IMR-90 (cell line): ENCODE data around the gene GSTK1. TPM values are rescaled to one million over a fixed set of nuclear protein-coding genes. Genes with fewer than 3 reads are reported as not detected.

Source experiments
- ATAC-seq: fragments of 200-7000 bp; cut with Tn5 transposase; 2 replicates; pipeline ENCODE4 v1.9.1; 2020; ENCODE audit warnings: low read depth, mild to moderate bottlenecking, moderate library complexity
- BruUV-seq: library from RNA; stranded (reverse); fragments of 400-500 nt; replicated peaks from 2 replicates; lab custom pipeline; 2021; lab: Mats Ljungman, UMichigan
- CTCF ChIA-PET: fragments of 300-600 bp; formaldehyde crosslinking; extraction: SDS; loops from one replicate; lab custom pipeline; 2021; ENCODE audit warnings: antibody characterized with exemption; lab: Yijun Ruan, JAX
- POLR2A ChIA-PET: fragments of 300-600 bp; sonication (Branson Sonifier 250); formaldehyde crosslinking; loops from one replicate; lab custom pipeline; 2022; ENCODE audit warnings: antibody characterized with exemption; ENCODE audit not compliant: unreplicated experiment; lab: Charles Lee
- DNase-seq: peaks from one replicate; pipeline ENCODE4 v3.0.0; 2013
- H2AFZ ChIP-seq: replicated peaks from 2 replicates; pipeline ENCODE3; 2013; ENCODE audit warnings: low read length, mild to moderate bottlenecking; ENCODE audit not compliant: poor library complexity
- H2AK5ac ChIP-seq: 2 replicates; pipeline ENCODE4 v1.6.1; 2013; ENCODE audit warnings: low read depth, low read length, inconsistent platforms
- H2AK9ac ChIP-seq: replicated peaks from 2 replicates; pipeline ENCODE3; 2013; ENCODE audit warnings: mild to moderate bottlenecking, low read depth, low read length, moderate library complexity; ENCODE audit not compliant: poor library complexity
- H2BK120ac ChIP-seq: 2 replicates; pipeline ENCODE4 v1.6.1; 2013; ENCODE audit warnings: low read depth, low read length, inconsistent platforms
- H2BK15ac ChIP-seq: 3 replicates; pipeline ENCODE4 v1.6.1; 2013; ENCODE audit warnings: low read depth, low read length, inconsistent platforms
- H2BK20ac ChIP-seq: 2 replicates; pipeline ENCODE4 v1.6.1; 2013; ENCODE audit warnings: low read depth, mild to moderate bottlenecking, inconsistent platforms, low read length, moderate library complexity
- H2BK5ac ChIP-seq: 2 replicates; pipeline ENCODE4 v1.6.1; 2013; ENCODE audit warnings: mild to moderate bottlenecking, low read depth, low read length, inconsistent platforms; ENCODE audit not compliant: poor library complexity, severe bottlenecking
- H3K14ac ChIP-seq: replicated peaks from 2 replicates; pipeline ENCODE4 v1.6.1; 2013; ENCODE audit warnings: low read depth, low read length, inconsistent platforms
- H3K18ac ChIP-seq: 2 replicates; pipeline ENCODE4 v1.6.1; 2013; ENCODE audit warnings: low read depth, low read length, control low read depth
- H3K23ac ChIP-seq: 2 replicates; pipeline ENCODE4 v1.6.1; 2013; ENCODE audit warnings: low read depth, low read length, inconsistent platforms
- H3K27ac ChIP-seq: 2 replicates; pipeline ENCODE4 v1.5.1; 2013; ENCODE audit warnings: mild to moderate bottlenecking, control low read depth, low read length; ENCODE audit not compliant: insufficient read depth
- H3K27me3 ChIP-seq: 2 replicates; pipeline ENCODE4 v1.6.1; 2013; ENCODE audit warnings: low read length; ENCODE audit not compliant: control insufficient read depth, insufficient read depth
- H3K36me3 ChIP-seq: 2 replicates; pipeline ENCODE4 v1.6.1; 2013; ENCODE audit warnings: low read length, mixed read lengths; ENCODE audit not compliant: control insufficient read depth, insufficient read depth
- H3K4ac ChIP-seq: 2 replicates; pipeline ENCODE4 v1.6.1; 2013; ENCODE audit warnings: low read depth, low read length, inconsistent platforms
- H3K4me1 ChIP-seq: 2 replicates; pipeline ENCODE4 v1.6.1; 2013; ENCODE audit warnings: low read length, mixed read lengths; ENCODE audit not compliant: control insufficient read depth, insufficient read depth
- H3K4me2 ChIP-seq: 2 replicates; pipeline ENCODE4 v1.6.1; 2013; ENCODE audit warnings: low read depth, mild to moderate bottlenecking, control low read depth, low read length, moderate library complexity
- H3K4me3 ChIP-seq: 2 replicates; pipeline ENCODE4 v1.5.1; 2013; ENCODE audit warnings: low read depth, mild to moderate bottlenecking, control low read depth, low read length, moderate library complexity; ENCODE audit not compliant: insufficient read depth
- H3K56ac ChIP-seq: 2 replicates; pipeline ENCODE4 v1.6.1; 2013; ENCODE audit warnings: low read length, inconsistent platforms; ENCODE audit not compliant: insufficient read depth; ENCODE audit errors: extremely low read depth
- H3K79me1 ChIP-seq, 2 experiments: 2 replicates each; pipeline ENCODE4 v1.6.1; 2013; ENCODE audit warnings: low read length in 2 of 2, inconsistent platforms in 1 of 2, low read depth in 1 of 2
- H3K9ac ChIP-seq: 2 replicates; pipeline ENCODE4 v1.6.1; 2013; ENCODE audit warnings: low read depth, low read length, control low read depth
- H3K9me1 ChIP-seq: 2 replicates; pipeline ENCODE4 v1.6.1; 2013; ENCODE audit warnings: low read length, inconsistent platforms; ENCODE audit not compliant: insufficient read depth
- H3K9me3 ChIP-seq: 2 replicates; pipeline ENCODE4 v1.6.1; 2013; ENCODE audit warnings: low read length; ENCODE audit not compliant: control insufficient read depth, insufficient read depth
- H4K20me1 ChIP-seq: 2 replicates; pipeline ENCODE4 v1.6.1; 2013; ENCODE audit warnings: low read length, inconsistent platforms; ENCODE audit not compliant: insufficient read depth
- H4K5ac ChIP-seq: 2 replicates; pipeline ENCODE4 v1.6.1; 2013; ENCODE audit warnings: mild to moderate bottlenecking, low read depth, low read length, control low read depth
- H4K8ac ChIP-seq, 2 experiments: 2 replicates each; pipeline ENCODE4 v1.6.1; 2013; ENCODE audit warnings: low read depth in 2 of 2, low read length in 2 of 2, control low read depth in 1 of 2, inconsistent platforms in 1 of 2
- H4K91ac ChIP-seq: 2 replicates; pipeline ENCODE4 v1.6.1; 2013; ENCODE audit warnings: low read depth, low read length, inconsistent platforms; ENCODE audit not compliant: insufficient read depth
- CHD1 ChIP-seq: IDR thresholded peaks from 2 replicates; pipeline ENCODE4 v1.6.1; 2012; ENCODE audit warnings: low read depth, low read length, improper control_type of control experiment
- MXI1 ChIP-seq: IDR thresholded peaks from 2 replicates; pipeline ENCODE4 v1.6.1; 2012; ENCODE audit warnings: low read depth, mild to moderate bottlenecking, low read length, moderate library complexity, borderline replicate concordance
- dilution Hi-C: fragments of 300-500 bp; cut with HindIII; formaldehyde crosslinking; loops from one replicate; pipeline ENCODE4 v1.14.3; 2018; ENCODE audit warnings: low sequenced_read_pairs; ENCODE audit not compliant: unreplicated experiment
- in situ Hi-C: fragments of 300-500 bp; cut with MboI; formaldehyde crosslinking; loops from 3 replicates; pipeline ENCODE4 v1.14.3; 2019; ENCODE audit warnings: low sequenced_read_pairs, inconsistent platforms, mixed read lengths
- intact Hi-C: fragments of 100-400 bp; cut with micrococcal nuclease; formaldehyde crosslinking; loops from 2 replicates; pipeline ENCODE4 v1.10.0; 2022
- polyA plus RNA-seq, 3 experiments: library from polyadenylated mRNA; depleted of rRNA; stranded (reverse); fragments of >200 nt; gene quantifications; 2 replicates each; pipeline ENCODE4 v1.2.3, GENCODE V29; 2012; ENCODE audit warnings: low replicate concordance in 1 of 3
- total RNA-seq: library from RNA; depleted of rRNA; stranded (reverse); fragments of >200 nt; gene quantifications from 2 replicates; pipeline ENCODE4 v1.2.3, GENCODE V29; 2012

Gene GSTK1
- total and polyA plus RNA-seq, 2 of the 4 experiments (the other 2 are of a cell fraction) = 64.9 to 111 TPM

GRCh38 chr7:143237366-143237765 lies 25.9 kb upstream of the GSTK1 start:
- no peak for DNase-seq
- H3K4me2 ChIP-seq = no peak overlapping the region
- no peak overlapping the region for H4K8ac ChIP-seq
- no TSS peak for BruUV-seq
- ATAC-seq = no peak
- no peak overlapping the region for H2AK9ac ChIP-seq
- no peak overlapping the region for H3K14ac ChIP-seq
- no peak overlapping the region for H2AFZ ChIP-seq
- H4K5ac ChIP-seq = no peak overlapping the region
- TF ChIP-seq MXI1 = no peak
- no peak for TF ChIP-seq CHD1
- ChIA-PET CTCF (no interaction called here), POLR2A (interaction anchor here (0.5 kb wide), 1 partner anchor 23 kb away, joined by 6 read pairs; no protein-coding TSS in a partner anchor)
- H4K20me1 ChIP-seq = no peaks in the 10 kb centered on the region
- no peak overlapping the region for H3K4ac ChIP-seq
- 0 out of 2 replicates have a peak, but pooled peaks cover under 1% of the 10 kb centered on the region for H3K27me3 ChIP-seq
- no peak overlapping the region for H3K9ac ChIP-seq
- no peaks in the 10 kb centered on the region for H3K36me3 ChIP-seq
- no peaks in the 10 kb centered on the region for H3K79me1 ChIP-seq
- H3K27ac ChIP-seq = no peak overlapping the region
- H3K9me3 ChIP-seq = peaks cover 2% of the 10 kb centered on the region; the same call in 1 of the 2 replicates
- H2AK5ac ChIP-seq = no peak overlapping the region
- no peaks in the 10 kb centered on the region for H3K9me1 ChIP-seq
- dilution Hi-C loops = no loop called here
- no peak overlapping the region for H4K91ac ChIP-seq
- no peak overlapping the region for H2BK15ac ChIP-seq
- no peak overlapping the region for H2BK120ac ChIP-seq
- peaks cover 4% of the 10 kb centered on the region; the same call in 1 of the 2 replicates for H3K4me1 ChIP-seq
- intact Hi-C loops = no loop called here
- no peak overlapping the region for H3K23ac ChIP-seq
- no peak overlapping the region for H3K56ac ChIP-seq
- H3K18ac ChIP-seq = no peak overlapping the region
- in situ Hi-C loops = no loop called here
- no peak overlapping the region for H3K4me3 ChIP-seq
- no peak overlapping the region for H2BK5ac ChIP-seq
- H2BK20ac ChIP-seq = no peak overlapping the region
